Ishikawa (cell line): Measurements from ENCODE around the gene POLG2.

Experiments used
- CEBPB ChIP-seq: IDR thresholded peaks from 2 replicates; pipeline ENCODE4 v1.6.1; 2012
- CREB1 ChIP-seq: IDR thresholded peaks from 2 replicates; pipeline ENCODE4 v1.6.1; 2012; ENCODE audit warnings: low read depth
- EGR1 ChIP-seq: IDR thresholded peaks from 2 replicates; pipeline ENCODE4 v1.6.1; 2012
- EP300 ChIP-seq: IDR thresholded peaks from 2 replicates; pipeline ENCODE4 v1.6.1; 2012; ENCODE audit warnings: borderline replicate concordance
- FOXM1 ChIP-seq: IDR thresholded peaks from 2 replicates; pipeline ENCODE4 v1.6.1; 2012; ENCODE audit warnings: low read depth, borderline replicate concordance
- MAX ChIP-seq: IDR thresholded peaks from 2 replicates; pipeline ENCODE4 v1.6.1; 2012
- NFIC ChIP-seq: IDR thresholded peaks from 2 replicates; pipeline ENCODE4 v1.6.1; 2012
- RAD21 ChIP-seq: IDR thresholded peaks from 2 replicates; pipeline ENCODE4 v1.6.1; 2012; ENCODE audit warnings: low read depth
- REST ChIP-seq: IDR thresholded peaks from 2 replicates; pipeline ENCODE4 v1.6.1; 2012; ENCODE audit warnings: low read depth, mild to moderate bottlenecking
- TAF1 ChIP-seq: IDR thresholded peaks from 2 replicates; pipeline ENCODE4 v1.6.1; 2012; ENCODE audit warnings: low read depth, mild to moderate bottlenecking
- TCF12 ChIP-seq: IDR thresholded peaks from 2 replicates; pipeline ENCODE4 v1.6.1; 2012; ENCODE audit warnings: low read depth
- TEAD4 ChIP-seq: IDR thresholded peaks from 2 replicates; pipeline ENCODE4 v1.6.1; 2012
- USF1 ChIP-seq: IDR thresholded peaks from 2 replicates; pipeline ENCODE4 v1.6.1; 2012
- YY1 ChIP-seq: IDR thresholded peaks from 2 replicates; pipeline ENCODE4 v1.6.1; 2012; ENCODE audit warnings: low read depth
- ZBTB7A ChIP-seq: IDR thresholded peaks from 2 replicates; pipeline ENCODE4 v1.6.1; 2012; ENCODE audit warnings: low read depth

Gene POLG2

GRCh38 chr17:64480951-64481350 lies 15.9 kb downstream of the POLG2 start:
- TF ChIP-seq REST (no peak), EP300 (no peak), EGR1 (no peak), ZBTB7A (no peak), TCF12 (no peak), CEBPB (no peak), YY1 (no peak), NFIC (no peak), FOXM1 (no peak), TEAD4 (no peak), MAX (no peak), CREB1 (no peak), TAF1 (no peak), RAD21 (no peak), USF1 (no peak)

- TF ChIP-seq ZBTB7A (no peak), REST (no peak), USF1 (no peak), CEBPB (no peak), EP300 (no peak), YY1 (no peak), TCF12 (no peak), CREB1 (no peak), TEAD4 (no peak), MAX (no peak), FOXM1 (no peak), TAF1 (no peak), NFIC (no peak), EGR1 (no peak), RAD21 (no peak)
Measured at GRCh38 chr17:64477849-64478248, 19.0 kb downstream of the POLG2 start.

GRCh38 chr17:64472564-64472963 lies 24.3 kb downstream of the POLG2 start:
- TF ChIP-seq CEBPB (no peak), TAF1 (no peak), EGR1 (no peak), MAX (no peak), RAD21 (no peak), USF1 (no peak), TCF12 (no peak), CREB1 (no peak), REST (no peak), YY1 (no peak), TEAD4 (no peak), ZBTB7A (no peak), FOXM1 (no peak), EP300 (no peak), NFIC (no peak)

- TF ChIP-seq EP300 (no peak), USF1 (no peak), RAD21 (no peak), MAX (no peak), TEAD4 (no peak), REST (no peak), CEBPB (no peak)
Measured at GRCh38 chr17:64471440-64471839, 25.4 kb downstream of the POLG2 start.
